ENCODE results near the gene SLC35D2.
"Not testable (repeated sequence)": the region's sequence is repeated elsewhere in the genome, so short reads cannot be mapped to it uniquely, and the experiment has no call there.

Gene SLC35D2

DNA sequence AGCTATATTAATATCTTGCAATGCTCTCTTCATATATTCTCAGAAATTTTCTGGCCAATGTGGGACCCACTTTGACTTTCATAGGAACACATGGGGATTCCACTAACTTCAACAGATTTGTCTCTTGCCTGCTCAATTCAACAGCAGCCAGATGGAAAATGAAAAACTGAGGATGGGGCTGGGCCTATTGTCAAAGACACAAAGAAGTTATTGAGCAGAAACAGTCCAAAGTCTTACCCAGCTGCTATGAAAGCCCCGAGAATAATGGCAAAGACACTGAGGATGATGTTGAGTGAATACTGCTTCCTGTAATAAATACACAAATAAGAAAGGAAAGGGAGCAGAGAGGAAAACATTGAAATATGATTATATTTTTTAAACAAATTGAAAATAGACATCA, 32.6 kb downstream of the SLC35D2 start:
- DNase-seq, result no peak

DNA sequence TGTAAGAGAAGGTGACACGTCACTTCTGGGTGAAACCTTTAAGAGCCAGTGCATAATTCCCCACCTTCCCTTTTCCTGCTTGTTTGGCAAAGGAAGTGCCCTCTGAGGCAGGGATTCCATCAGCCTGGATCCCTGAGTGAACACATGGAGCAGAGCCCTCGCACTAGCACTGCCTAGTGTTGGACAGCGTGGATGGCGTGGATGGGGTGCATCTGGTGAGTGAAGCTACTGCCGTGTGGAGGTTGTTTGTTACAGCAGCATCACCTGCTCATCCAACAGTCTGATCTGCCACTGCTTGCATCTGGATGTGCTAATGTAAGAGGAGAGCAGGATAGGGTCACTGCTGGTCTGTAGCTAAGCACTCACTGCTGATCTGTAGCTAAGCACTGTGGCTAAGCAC, 35.2 kb downstream of the SLC35D2 start:
- DNase-seq, result no peak

DNA sequence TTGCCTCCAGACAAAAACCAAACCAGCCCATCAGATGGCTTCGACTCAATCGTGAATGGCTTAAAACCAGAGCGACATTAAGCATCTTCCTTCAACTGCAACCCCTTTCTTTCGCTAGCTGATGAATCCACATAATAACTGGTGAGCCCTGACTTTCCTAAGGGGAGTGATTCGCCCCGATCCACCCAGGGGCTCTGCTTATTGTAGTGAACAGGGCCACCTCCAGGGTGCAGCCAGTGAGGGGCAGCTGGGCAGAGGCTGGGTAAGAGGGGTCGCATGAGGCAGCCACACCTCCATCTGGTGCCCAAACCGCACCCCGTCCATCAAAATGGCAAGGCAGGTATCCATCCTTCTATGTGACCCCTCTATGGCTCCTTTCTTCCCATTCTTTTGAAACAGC, 38.0 kb downstream of the SLC35D2 start:
- no peak for DNase-seq

DNA sequence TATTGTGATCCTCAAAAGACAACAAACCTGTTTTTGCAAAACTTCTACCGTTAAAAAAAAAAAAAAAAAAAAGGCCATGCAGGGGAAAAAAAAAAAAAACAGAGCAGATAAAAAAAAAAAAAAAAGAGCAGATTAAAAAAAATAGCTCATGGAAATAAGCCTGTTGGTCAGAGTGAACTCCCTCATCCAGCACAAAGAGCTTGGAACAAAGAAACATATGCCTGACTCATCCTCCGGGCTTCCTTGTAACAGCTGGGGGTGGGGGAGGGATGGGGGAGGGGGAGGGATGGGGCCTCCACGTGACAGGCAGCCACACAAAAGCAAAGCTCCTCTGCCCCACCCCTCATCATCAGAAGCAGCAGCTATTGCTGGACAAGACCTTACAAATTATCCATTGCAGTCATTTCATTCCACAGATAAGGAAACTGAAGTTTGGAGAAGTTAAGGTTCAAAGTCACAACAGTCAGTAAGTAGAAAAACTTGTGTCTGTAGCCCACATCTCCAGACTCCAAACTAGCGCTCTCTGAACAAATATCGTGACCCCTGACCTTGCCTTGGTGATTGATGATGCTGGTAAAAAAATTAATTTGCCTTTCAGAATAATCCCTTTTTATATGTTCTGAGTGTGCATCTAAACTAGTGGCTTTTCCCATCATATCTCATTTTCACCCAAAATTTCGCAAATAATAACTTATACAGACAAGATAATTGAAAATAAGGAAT, 38.9 kb downstream of the SLC35D2 start:
- no peak for DNase-seq

DNA sequence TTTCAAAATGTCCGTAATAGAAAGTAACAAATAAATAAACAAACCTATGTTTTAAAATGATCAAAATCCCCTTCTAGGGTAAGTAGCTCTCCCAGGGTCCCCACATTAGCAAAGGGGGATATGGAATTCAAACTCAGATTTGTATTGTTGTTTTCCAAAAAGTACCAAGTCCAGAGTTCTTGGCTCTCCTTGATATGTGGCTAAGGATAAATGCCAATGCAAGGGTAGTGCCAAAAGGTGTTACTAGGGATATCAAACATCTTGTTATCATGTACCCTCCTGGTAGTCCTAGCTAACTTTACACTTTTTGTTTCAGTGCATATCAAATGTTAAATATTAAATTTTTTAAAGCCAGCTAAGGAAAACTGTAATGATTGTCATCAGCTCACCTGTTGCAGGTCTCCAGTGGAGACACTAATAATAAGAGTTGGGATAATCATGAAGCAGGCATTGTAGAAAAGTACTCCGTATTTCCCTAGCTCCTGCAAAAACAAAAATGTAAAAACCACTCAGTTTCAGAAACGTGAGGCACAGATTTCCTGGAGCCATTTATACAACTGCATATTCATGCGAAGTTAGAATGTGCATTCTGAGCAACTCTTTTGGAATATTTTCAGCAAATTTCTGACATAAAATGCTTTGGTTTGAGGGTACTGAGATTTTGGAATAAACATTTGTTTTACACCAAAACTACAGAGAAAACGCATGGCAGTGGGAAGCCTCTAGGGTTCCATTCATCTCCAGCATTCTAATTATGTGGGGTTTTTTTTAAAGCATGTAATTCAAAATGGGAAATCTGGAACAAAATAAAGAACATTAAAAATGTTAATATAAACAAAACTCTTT, 39.8 kb downstream of the SLC35D2 start:
- no peak for DNase-seq

DNA sequence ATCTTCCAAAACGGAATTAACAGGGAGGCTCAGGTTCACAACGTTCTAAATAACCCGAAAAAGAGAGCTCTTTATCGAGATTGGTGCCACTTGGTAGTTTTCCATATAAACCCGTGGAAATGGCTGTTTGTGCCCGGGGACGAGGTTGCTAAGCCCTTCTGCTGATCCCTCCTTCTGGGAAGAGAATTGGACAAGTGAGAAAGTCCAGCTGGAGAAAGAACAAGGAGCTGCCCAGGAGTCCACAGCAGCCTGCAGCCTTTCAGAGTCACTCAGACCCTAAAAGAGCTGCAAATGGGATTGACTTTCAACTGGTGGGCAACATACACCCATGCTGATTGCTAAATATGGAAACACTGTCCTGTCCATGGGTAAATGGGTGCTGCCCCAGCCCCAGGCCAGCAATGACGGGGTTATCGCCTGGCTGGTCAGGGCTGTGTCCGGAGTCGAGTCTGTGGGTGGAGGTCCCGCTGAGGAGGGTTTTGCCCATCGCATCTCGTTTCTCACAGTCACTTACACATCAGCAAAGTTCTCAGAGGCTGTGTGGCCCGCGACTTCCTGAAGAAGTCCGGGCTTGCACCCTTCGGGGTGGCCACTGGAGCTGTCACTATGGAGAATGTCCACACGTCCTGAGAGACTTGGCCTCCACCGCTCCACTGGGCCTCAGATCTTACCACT, 40.8 kb downstream of the SLC35D2 start:
- DNase-seq, result no peak

DNA sequence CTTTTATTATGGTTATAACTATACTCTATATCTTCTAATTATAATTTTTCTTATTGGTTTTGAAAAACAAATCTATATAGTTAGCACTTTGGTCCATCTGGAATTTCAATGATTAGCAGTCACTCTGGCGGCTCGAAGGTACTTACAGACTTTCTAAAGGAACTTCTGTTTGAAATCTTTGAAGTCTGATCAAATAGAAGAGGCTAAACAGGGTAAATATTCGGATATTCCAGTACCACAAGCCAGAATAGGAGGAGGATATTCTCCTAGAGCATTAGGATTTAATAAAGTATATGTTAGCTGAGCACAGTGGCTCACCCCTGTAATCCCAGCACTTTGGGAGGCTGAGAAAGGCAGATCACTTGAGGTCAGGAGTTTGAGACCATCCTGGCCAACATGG, 42.8 kb downstream of the SLC35D2 start:
- no peak for DNase-seq

DNA sequence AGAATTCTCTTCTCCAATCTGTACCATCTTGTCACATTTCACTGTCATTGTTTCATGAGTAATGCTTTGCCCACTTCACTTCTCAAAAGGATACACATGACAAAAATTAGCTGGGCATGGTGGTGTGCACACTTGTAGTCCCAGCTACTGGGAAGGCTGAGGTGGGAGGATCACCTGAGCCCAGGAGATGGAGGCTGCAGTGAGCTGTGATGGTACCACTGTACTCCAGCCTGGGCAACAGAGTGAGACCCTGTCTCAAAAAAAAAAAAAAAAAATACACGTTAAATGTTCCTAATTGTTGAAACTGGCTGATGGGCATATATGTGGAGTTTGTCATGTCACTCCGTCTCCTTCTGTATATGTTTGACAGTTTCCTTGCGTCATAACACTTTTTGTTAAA, 45.2 kb downstream of the SLC35D2 start:
- no peak for DNase-seq

DNA sequence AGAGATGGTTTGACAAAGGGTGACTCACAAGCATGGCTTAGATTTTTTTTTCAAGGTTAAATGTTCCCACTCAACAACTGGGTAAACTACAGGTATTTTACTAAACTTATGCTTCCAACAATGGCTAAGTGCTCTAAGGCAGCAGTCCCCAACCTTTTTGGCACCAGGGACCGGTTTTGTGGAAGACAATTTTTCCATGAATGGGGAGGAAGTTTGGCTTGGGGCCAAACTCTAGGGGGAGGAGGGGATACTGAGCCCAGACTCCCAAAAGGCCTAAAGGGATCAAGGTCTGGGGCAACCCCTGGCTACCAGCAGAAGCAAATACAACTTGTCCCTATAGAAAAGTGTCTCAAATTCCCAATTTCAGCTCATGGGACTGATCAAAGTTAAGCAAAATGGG, 49.6 kb downstream of the SLC35D2 start:
- DNase-seq, result no peak

DNA sequence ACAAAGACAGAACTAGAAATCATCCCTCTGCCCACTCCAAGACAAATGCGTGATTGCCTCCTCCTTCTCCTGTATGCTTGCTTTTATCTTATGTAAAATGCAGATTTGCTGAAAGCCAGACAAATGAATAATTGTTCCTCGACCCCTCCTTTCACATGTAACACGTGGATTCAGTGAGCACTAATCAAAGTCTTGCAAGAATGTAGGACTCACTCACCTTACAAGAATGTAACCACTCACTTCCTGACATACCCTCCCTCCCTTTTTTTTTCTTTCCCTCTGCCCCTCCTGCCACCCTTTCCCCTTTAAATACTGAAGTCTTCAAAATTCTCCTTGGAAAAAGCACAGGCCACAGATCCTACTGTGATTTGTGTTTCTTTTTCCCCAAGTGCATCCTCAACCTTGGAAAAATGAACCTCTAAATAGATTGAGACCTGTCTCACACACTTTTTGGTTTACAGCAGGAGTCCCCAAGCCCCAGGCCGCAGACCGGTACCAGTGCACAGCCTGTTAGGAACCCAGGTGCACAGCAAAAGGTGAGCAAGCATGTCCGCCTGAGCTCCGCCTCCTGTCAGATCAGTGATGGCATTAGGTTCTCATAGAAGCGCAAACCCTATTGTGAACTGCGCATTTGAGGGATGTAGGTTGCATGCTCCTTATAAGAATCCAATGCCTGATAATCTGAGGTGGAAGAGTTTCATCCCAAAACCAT, 52.1 kb downstream of the SLC35D2 start:
- no peak for DNase-seq

DNA sequence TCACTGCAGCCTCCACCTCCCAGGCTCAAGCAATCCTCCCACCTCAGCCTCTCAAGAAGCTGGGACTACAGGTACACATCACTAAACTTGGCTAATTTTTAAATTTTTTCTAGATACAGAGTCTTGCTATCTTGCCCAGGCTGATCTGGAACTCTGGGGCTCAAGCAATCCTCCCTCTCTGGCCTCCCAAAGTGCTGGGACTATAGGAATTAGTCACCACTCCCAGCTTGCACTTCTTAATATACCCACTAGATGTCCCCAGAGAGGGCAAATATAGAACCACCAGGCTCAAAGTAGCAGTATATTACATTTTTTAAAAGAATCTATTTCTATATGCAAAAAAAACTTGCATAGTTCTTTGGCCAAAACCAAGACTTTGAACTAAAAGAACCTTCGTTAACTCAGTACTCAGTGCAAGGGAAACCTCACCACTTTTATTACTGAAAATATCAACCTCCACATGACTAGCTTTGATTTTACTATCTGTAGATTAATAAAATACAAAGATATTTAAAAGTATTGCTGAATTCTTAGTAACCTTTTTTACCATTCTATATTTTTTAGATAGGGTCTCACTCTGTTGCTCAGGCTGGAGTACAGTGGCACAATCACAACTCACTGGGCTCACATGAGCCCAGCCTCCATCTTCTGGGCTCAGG, 55.7 kb downstream of the SLC35D2 start:
- peak; percentile 62 for DNase-seq

DNA sequence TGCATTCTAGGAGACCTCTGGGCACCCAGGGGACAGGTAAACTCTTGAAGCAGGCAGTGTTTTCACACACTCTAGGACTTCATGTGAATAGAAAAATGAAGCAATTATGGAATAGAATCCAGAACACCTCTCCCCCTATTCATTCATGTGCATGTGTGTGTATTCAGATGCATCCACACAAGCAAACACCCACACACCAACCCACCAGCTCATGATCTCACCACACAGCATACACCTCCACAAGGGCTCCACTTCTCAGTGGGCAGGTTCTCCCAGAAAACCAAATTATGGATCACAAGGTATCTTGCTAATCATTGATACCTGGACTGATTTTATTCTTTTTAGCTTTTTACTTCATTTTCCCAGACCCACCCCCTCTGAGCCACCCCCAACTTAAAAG, 60.3 kb downstream of the SLC35D2 start:
- DNase-seq, result no peak

DNA sequence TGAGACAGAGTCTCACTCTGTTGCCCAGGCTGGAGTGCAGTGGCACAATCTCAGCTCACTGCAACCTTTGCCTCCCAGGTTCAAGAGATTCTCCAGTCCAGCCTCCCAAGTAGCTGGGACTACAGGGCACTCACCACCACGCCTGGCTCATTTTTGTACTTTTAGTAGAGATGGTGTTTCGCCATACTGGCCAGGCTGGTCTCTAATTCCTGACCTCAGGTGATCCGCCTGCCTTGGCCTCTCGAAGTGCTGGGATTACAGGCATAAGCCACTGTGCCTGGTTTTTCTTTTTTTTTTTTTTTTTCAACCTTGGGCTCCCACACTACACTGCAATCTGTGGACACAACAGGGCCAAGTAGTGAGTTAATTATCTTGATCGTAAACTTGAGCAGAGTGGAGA, 60.8 kb downstream of the SLC35D2 start:
- DNase-seq, result not testable (repeated sequence)

DNA sequence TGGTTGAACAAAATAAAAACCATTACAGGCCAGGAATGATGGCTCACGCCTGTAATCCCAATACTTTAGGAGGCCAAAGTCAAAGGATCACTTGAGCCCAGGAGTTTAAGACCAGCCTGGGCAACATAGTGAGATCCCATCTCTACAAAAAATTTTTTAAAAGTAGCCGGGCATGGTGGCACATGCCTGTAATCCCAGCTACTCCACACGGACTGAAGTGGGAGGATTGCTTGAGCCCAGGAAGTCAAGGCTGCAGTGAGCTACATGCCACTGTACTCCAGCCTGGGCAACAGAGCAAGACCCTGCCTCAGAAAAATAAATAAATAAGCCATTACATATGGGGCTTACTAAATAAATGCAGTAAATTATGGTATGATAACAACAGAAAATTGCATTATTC, 61.3 kb downstream of the SLC35D2 start:
- DNase-seq, result not testable (repeated sequence)

DNA sequence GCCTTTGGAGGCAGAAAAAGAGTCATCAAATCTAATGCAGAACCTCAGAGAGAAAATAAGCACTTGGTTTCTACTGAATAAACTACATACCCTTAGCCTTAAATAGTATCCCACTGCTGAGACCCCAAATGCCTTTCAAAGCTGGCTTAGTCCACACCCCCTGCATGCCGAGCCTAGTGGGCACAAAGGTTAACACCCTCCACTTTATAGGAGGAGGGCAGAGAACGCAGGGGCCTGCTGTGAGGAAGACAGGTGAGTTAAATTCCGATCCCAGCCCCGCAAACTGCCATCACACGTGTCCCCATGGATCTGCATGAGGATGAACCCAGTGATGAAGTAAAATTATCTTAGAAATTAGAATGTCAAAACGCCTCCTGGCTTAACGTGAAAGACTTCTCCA, 62.0 kb downstream of the SLC35D2 start:
- DNase-seq, result no peak

DNA sequence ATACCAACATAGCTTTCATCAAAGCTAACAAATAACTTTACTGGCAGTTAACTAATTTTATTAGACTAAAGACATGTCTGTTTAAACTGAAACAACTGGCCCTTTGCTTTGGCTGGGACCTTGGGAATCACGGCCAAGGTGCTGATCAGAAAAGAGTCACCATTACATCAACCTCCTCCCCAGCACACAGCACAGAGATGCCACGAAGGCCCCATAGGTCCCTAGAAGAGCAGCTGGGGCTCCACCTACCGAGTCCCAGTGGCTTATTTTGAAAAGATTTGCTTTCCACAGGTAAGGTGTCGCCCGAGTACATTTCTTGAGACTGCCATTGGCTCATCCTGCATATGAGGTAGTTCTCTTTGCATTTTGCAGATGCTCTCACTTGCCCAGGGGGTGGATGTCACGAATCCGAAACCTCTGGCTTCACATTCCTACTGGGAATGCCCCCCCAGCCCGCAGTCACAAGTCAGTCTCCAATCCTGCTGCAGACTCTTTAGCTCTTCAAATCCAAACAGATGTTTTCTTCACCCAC, 62.7 kb downstream of the SLC35D2 start:
- no peak for DNase-seq

DNA sequence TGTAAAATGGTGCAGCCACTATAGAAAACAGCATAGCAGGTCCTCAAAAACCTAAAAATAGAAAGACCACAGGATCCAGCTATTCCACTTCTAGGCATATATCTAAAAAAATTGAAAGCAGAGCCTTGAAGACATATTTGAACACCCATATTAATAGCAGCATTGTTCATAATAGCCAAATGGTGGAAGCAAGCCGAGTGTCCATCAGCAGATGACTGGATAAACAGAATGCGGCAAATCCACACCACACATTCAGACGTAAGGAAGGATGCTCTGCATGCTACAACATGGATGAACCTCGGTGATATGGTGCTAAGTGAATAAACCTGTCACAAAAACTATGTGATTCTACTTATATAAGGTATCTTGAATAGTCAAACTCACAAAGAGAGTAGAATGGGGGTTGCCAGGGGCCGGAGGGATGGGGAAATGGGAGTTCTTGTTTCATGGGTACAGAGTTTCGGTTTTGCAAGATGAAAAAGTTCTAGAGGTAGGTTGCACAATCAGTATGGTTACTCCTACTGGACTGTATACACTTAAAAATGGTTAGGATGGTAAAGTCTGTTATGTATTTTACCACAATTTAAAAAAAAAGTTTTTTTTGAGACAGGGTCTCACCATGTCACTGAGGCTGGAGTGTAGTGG, 64.5 kb downstream of the SLC35D2 start:
- DNase-seq, result no peak

DNA sequence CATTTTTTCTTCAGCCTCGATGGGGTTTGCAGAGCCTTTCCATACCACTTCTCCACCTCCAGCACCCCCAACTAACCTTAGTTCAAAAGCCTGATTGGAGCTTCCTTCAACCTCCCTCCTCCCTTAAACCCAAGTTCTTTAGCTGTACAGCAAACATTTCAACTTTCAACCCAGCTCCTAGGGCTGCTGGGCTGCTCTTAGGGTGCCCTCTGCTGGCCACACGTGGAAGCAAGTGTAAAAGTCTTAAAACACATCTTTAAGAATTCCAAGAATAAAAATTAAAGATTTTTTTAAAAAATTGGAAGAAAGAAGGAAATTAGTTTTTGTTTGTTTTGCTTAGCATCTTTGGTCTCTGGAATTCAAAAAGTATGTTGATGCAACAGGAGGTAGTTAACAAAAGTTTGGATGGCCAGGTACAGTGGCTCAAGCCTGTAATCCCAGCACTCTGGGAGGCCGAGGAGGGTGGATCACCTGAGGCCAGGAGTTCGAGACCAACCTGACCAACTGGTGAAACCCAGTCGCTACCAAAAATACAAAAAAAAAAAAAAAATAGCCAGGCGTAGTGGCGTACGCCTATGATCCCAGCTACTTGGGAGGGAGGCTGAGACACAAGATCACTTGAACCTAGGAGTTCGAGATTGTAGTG, 66.1 kb downstream of the SLC35D2 start:
- DNase-seq, result peak; percentile 64

DNA sequence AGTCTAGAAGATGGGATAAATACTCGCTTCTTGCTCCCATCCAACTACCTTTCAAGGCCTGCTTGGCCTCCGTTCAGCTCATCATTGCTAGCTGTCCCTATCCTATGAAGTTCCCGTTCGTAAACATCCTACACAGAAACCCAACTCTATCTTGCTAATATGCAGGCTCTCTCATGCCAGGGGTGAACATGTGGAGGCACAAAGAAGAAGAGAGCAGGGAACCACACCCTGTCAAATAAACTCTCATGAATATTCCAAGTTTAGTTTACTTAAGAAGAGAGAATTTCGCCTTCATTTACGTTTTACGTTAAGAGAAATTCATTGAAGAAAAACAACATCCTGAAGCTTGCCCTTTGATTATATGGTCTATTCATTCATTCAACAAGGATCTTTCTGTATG, 73.7 kb downstream of the SLC35D2 start:
- DNase-seq, result no peak

DNA sequence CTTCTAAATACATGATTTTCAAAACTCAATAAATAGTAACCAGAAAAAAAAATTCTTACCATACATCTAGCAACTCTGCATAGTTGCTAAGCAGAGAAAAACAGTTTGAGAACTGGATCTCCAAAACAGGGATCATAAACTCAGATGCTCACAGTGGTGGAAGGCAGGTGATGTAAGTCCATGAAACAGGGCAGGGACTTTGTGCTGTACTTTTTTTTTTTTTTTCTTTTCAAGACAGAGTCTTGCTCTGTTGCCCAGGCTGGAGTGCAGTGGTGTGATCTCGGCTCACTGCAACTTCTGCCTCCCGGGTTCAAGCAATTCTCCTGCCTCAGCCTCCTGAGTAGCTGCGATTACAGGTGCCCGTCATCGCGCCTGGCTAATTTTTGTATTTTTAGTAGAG, 76.6 kb downstream of the SLC35D2 start:
- DNase-seq, result not testable (repeated sequence)

DNA sequence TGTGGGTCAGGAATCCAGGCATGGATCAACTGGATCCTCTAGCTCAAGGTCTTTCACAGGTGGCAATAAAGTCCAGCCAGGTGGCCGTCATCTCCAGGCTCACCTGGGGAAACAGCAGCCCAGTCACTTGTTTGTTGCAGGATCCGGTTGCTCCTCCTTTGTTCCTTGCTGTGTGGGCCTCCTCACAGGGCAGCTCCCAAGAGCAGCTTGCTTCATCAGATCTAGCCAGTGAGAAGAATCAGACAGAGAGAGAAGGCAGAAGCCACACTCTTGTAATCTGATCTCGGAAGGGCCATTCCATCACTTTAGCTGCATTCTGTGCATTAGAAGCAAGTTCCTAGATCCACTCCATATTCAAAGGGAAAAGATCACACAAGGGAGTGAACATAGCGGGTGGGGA, 78.3 kb downstream of the SLC35D2 start:
- no peak for DNase-seq

Measured in CD4-positive, alpha-beta T cell treated with Interleukin-17A for 4 hours (primary cell).